ENCODE measurements around the gene RNF138. TPM values are rescaled to one million over a fixed set of nuclear protein-coding genes. Genes with fewer than 3 reads are reported as not detected.
"Not testable (repeated sequence)": the region's sequence is repeated elsewhere in the genome, so short reads cannot be mapped to it uniquely, and the experiment has no call there.

The RNF138 gene
- total RNA-seq, 1 experiment from 2014 or later = 66.3 TPM

DNA sequence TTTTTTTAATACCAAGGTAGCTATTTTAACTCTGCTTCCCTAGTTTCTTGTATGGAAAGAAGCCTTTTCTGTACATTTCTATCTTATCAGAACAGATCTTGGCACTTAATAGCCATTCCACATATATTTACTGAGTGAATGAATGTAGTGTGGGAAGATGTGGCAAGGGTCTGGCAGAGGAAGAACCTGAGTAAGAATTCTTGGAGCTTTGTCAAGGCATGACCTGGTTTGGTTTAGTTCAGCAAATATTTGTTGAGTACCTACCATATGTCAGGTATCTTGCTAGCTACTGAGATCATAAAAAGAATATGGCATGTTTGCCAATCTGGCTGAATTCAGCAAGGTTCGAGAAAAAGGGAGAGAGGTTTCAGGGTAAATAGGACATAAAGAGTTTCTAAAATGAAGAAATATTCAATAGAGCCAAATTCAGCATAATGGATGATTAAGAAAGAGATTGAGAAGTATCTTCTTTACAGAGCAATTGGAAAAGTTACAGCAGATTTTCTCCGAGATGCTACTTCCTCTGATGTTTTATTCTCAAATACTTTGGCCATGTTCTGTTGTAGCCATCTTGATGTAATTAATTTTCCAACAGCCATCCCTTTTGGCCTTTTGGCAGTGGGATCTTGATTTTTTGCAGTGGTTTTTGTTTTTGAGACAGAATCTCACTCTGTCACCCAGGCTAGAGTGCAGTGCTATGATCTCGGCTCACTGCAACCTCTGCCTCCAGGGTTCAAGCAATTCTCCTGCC, 76.5 kb downstream of the RNF138 start:
- DNase-seq (ENCODE audit: low read depth) = no peak

DNA sequence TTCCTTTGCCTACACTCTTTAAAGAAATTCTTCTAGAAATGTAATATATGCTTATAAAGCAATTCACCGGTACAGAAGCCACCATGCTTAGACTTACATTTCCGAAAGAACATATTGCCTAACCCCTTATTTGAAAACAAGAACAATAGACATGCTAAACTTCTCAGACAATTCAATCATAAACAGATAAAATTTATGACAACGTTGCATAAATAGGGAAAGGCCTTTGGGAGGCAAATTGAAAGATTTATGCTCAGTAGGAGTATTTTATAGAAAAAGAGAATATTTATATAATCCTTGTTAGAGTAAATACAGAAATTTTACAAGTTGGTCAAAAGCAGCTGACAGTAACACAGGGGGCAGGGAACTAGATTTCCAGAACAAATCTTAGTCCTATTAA, 82.0 kb downstream of the RNF138 start:
- no peak for DNase-seq (ENCODE audit: low read depth)

DNA sequence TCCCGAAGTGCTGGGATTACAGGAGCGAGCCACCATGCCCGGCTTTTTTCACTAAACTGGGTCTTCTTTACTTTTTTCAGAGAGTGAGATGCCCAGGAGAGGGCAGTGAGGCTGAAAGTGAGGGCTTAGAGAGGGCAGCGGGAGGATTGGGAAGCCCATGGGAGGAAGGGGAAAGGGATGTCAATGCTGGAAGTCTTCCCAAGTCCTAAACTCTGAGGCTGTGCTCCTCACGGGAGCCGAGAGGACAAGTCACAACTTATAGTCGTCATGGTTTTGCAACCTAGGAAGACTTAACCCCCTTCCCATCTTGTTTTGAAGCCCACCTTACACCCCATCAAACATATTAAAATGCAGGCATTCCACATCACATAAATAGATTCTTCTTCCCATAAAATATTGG, 83.0 kb downstream of the RNF138 start:
- DNase-seq (ENCODE audit: low read depth) = no peak

DNA sequence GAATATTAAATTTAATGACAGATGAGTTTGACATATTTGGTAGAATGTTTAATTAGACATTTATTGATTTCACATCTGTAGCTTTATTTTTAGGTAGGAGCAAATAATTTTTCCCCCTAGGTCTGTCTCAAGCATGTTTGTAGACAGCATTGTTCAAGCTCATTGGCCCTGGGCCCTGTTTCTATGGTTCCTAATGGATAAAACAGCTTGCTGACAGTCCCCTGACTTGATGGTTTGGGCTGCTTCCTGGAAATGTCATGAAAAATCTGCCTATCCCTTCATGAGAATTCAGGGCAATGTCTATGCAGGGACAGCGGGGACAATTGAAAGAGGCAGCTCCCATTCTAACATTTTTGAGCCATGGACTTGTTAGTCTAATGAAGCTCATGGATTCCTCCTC, 83.6 kb downstream of the RNF138 start:
- no peak for DNase-seq (ENCODE audit: low read depth)

DNA sequence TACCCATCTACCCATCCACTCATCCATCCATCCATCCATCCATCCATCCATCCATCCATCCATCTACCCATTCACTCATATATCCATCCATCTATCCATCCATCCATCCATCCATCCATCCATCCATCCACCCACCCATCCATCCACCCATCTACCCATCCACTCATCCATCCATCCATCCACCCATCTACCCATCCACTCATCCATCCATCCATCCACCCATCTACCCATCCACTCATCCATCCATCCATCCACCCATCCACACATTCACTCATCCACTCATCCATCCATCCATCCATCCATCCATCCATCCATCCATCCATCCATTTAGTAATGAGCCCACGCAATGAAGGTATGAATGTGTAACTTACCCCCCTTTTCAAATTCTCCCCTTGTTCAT, 85.1 kb downstream of the RNF138 start:
- not testable (repeated sequence) for DNase-seq (ENCODE audit: low read depth)

DNA sequence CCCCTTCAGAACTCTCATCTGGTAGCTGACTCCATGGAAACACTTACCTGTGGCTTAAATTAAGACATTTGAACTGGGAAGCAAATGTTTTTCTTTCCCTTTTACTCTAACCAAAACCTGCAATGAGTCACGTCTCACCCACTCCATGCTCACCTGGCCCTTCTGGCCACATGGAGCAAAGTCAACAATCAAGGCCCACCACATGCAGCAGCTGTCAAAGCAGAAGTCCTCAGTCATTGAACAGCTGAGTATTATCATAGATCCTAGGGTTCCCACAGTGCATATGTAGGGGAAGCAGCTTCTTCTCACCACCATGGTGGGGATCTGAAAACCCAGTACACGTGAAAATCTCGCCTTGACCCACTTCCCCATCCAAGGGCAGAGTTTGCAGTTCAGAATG, 85.9 kb downstream of the RNF138 start:
- DNase-seq (ENCODE audit: low read depth) = no peak

Small RNAs within 50 kb of the gene (small RNA-seq; reads per million reads assigned to genes)
- gene RNA5SP453 = 0.14 reads per million

Other genes with a start within 250 kb of the RNF138 start
- gene TRAPPC8, start 148.7 kb upstream of the RNF138 start, total RNA-seq (2014; rRNA removed; shearing (Covaris generic)) = 27.8 and 35.2 TPM in 2 replicates
- gene RNF125, start 73.0 kb upstream of the RNF138 start, total RNA-seq (2014; rRNA removed; shearing (Covaris generic)) = 2.1 and 2.3 TPM in 2 replicates
- gene MEP1B, start 98.2 kb downstream of the RNF138 start, total RNA-seq (2014; rRNA removed; shearing (Covaris generic)) = not detected in 2 replicates